ENCODE results near the gene ACAP2. TPM values are rescaled to one million over a fixed set of nuclear protein-coding genes. Genes with fewer than 3 reads are reported as not detected.
"Not testable (repeated sequence)": the region's sequence is repeated elsewhere in the genome, so short reads cannot be mapped to it uniquely, and the experiment has no call there.

The ACAP2 gene
- total RNA-seq, 1 experiment from 2014 or later: 35.4 TPM

- no peak for DNase-seq
- H3K27me3 ChIP-seq: no peaks in the 10 kb centered on the region
- H3K4me3 ChIP-seq: no peak overlapping the region
- no peaks in the 10 kb centered on the region for H3K4me1 ChIP-seq
- H3K36me3 ChIP-seq: peaks cover 2% of the 10 kb centered on the region; the same call in 1 of the 2 replicates
- no peaks in the 10 kb centered on the region for H3K9me3 ChIP-seq (replicated peaks)
- no peak overlapping the region for H3K27ac ChIP-seq
Measured at GRCh38 chr3:195421400-195421799, 21.4 kb downstream of the ACAP2 start.

GRCh38 chr3:195416795-195417194 is 26.0 kb downstream of the ACAP2 start:
- H3K27ac ChIP-seq: no peak overlapping the region
- H3K9me3 ChIP-seq (replicated peaks): no peaks in the 10 kb centered on the region
- H3K4me1 ChIP-seq: no peaks in the 10 kb centered on the region
- H3K36me3 ChIP-seq: no peaks in the 10 kb centered on the region
- H3K27me3 ChIP-seq: no peaks in the 10 kb centered on the region
- H3K4me3 ChIP-seq: no peak overlapping the region
- DNase-seq: no peak

GRCh38 chr3:195411836-195412235 is 31.0 kb downstream of the ACAP2 start:
- H3K36me3 ChIP-seq: no peaks in the 10 kb centered on the region
- DNase-seq: no peak
- no peak overlapping the region for H3K4me3 ChIP-seq
- no peaks in the 10 kb centered on the region for H3K27me3 ChIP-seq
- H3K9me3 ChIP-seq (replicated peaks): no peaks in the 10 kb centered on the region
- H3K4me1 ChIP-seq: no peaks in the 10 kb centered on the region
- no peak overlapping the region for H3K27ac ChIP-seq

- Histone ChIP-seq H3K4me3 (no peak overlapping the region), H3K9me3 (replicated peaks) (no peaks in the 10 kb centered on the region), H3K27me3 (no peaks in the 10 kb centered on the region), H3K36me3 (no peaks in the 10 kb centered on the region), H3K27ac (no peak overlapping the region), H3K4me1 (no peaks in the 10 kb centered on the region)
- no peak for DNase-seq
Measured at GRCh38 chr3:195410546-195410945, 32.3 kb downstream of the ACAP2 start.

- no peak for DNase-seq
- H3K27ac ChIP-seq: no peak overlapping the region
- no peaks in the 10 kb centered on the region for H3K9me3 ChIP-seq (replicated peaks)
- H3K27me3 ChIP-seq: no peaks in the 10 kb centered on the region
- no peaks in the 10 kb centered on the region for H3K36me3 ChIP-seq
- no peak overlapping the region for H3K4me3 ChIP-seq
- H3K4me1 ChIP-seq: no peaks in the 10 kb centered on the region
Measured at GRCh38 chr3:195407531-195408409, 35.0 kb downstream of the ACAP2 start.

- no peaks in the 10 kb centered on the region for H3K4me1 ChIP-seq
- H3K36me3 ChIP-seq: no peaks in the 10 kb centered on the region
- no peak for DNase-seq
- no peak overlapping the region for H3K27ac ChIP-seq
- no peaks in the 10 kb centered on the region for H3K9me3 ChIP-seq (replicated peaks)
- no peak overlapping the region for H3K4me3 ChIP-seq
- H3K27me3 ChIP-seq: no peaks in the 10 kb centered on the region
Measured at GRCh38 chr3:195405651-195406050, 37.2 kb downstream of the ACAP2 start.

- H3K4me1 ChIP-seq: no peaks in the 10 kb centered on the region
- no peak overlapping the region for H3K27ac ChIP-seq
- H3K36me3 ChIP-seq: no peaks in the 10 kb centered on the region
- H3K4me3 ChIP-seq: no peak overlapping the region
- DNase-seq: no peak
- H3K9me3 ChIP-seq (replicated peaks): no peaks in the 10 kb centered on the region
- no peaks in the 10 kb centered on the region for H3K27me3 ChIP-seq
Measured at GRCh38 chr3:195403841-195404408, 38.9 kb downstream of the ACAP2 start.

GRCh38 chr3:195403244-195403643 is 39.6 kb downstream of the ACAP2 start:
- H3K9me3 ChIP-seq (replicated peaks): no peaks in the 10 kb centered on the region
- H3K36me3 ChIP-seq: no peaks in the 10 kb centered on the region
- H3K27ac ChIP-seq: no peak overlapping the region
- H3K27me3 ChIP-seq: no peaks in the 10 kb centered on the region
- DNase-seq: no peak
- H3K4me1 ChIP-seq: no peaks in the 10 kb centered on the region
- H3K4me3 ChIP-seq: no peak overlapping the region

- H3K4me3 ChIP-seq: no peak overlapping the region
- H3K4me1 ChIP-seq: no peaks in the 10 kb centered on the region
- H3K36me3 ChIP-seq: no peaks in the 10 kb centered on the region
- H3K27me3 ChIP-seq: no peaks in the 10 kb centered on the region
- no peak for DNase-seq
- no peaks in the 10 kb centered on the region for H3K9me3 ChIP-seq (replicated peaks)
- no peak overlapping the region for H3K27ac ChIP-seq
Measured at GRCh38 chr3:195401943-195402342, 40.9 kb downstream of the ACAP2 start.

GRCh38 chr3:195398460-195398859 is 44.4 kb downstream of the ACAP2 start:
- not testable (repeated sequence) for H3K4me3 ChIP-seq; DNase-seq; H3K9me3 ChIP-seq (replicated peaks); H3K27me3 ChIP-seq; H3K27ac ChIP-seq; H3K36me3 ChIP-seq; H3K4me1 ChIP-seq

GRCh38 chr3:195397524-195397923 is 45.3 kb downstream of the ACAP2 start:
- Histone ChIP-seq H3K27ac (no peak overlapping the region), H3K4me3 (no peak overlapping the region)
- no peak for DNase-seq

GRCh38 chr3:195395208-195395816 is 47.5 kb downstream of the ACAP2 start:
- Histone ChIP-seq H3K36me3 (no peaks in the 10 kb centered on the region; the same call in 1 of the 2 replicates), H3K9me3 (replicated peaks) (no peaks in the 10 kb centered on the region), H3K4me3 (no peak overlapping the region), H3K4me1 (no peaks in the 10 kb centered on the region), H3K27me3 (no peaks in the 10 kb centered on the region), H3K27ac (no peak overlapping the region)
- no peak for DNase-seq

More at GRCh38 chr3:195397524-195397923, 45.3 kb downstream of the ACAP2 start:
- no peaks in the 10 kb centered on the region for H3K9me3 ChIP-seq (replicated peaks)
- H3K4me1 ChIP-seq: no peaks in the 10 kb centered on the region
- no peaks in the 10 kb centered on the region for H3K27me3 ChIP-seq
- no peaks in the 10 kb centered on the region for H3K36me3 ChIP-seq

- no peak overlapping the region for H3K27ac ChIP-seq
- no peaks in the 10 kb centered on the region; the same call in 1 of the 2 replicates for H3K36me3 ChIP-seq
- H3K27me3 ChIP-seq: no peaks in the 10 kb centered on the region
- DNase-seq: peak; percentile 9 to 27
- H3K9me3 ChIP-seq (replicated peaks): no peaks in the 10 kb centered on the region
- H3K4me1 ChIP-seq: no peaks in the 10 kb centered on the region
- H3K4me3 ChIP-seq: no peak overlapping the region
Measured at GRCh38 chr3:195394700-195395099, 48.1 kb downstream of the ACAP2 start.

GRCh38 chr3:195394024-195394423 is 48.8 kb downstream of the ACAP2 start:
- DNase-seq: no peak
- no peak overlapping the region for H3K27ac ChIP-seq

GRCh38 chr3:195388380-195388779 is 54.4 kb downstream of the ACAP2 start:
- Histone ChIP-seq H3K4me3 (no peak overlapping the region), H3K36me3 (no peaks in the 10 kb centered on the region; the same call in 1 of the 2 replicates), H3K9me3 (replicated peaks) (no peaks in the 10 kb centered on the region), H3K27me3 (no peaks in the 10 kb centered on the region), H3K4me1 (no peaks in the 10 kb centered on the region), H3K27ac (no peak overlapping the region)
- DNase-seq: no peak

More at GRCh38 chr3:195394024-195394423, 48.8 kb downstream of the ACAP2 start:
- H3K27me3 ChIP-seq: no peaks in the 10 kb centered on the region
- H3K4me1 ChIP-seq: no peaks in the 10 kb centered on the region
- no peaks in the 10 kb centered on the region for H3K9me3 ChIP-seq (replicated peaks)
- H3K36me3 ChIP-seq: no peaks in the 10 kb centered on the region; the same call in 1 of the 2 replicates
- H3K4me3 ChIP-seq: no peak overlapping the region
